ENCODE results near the gene HBP1.

DNA sequence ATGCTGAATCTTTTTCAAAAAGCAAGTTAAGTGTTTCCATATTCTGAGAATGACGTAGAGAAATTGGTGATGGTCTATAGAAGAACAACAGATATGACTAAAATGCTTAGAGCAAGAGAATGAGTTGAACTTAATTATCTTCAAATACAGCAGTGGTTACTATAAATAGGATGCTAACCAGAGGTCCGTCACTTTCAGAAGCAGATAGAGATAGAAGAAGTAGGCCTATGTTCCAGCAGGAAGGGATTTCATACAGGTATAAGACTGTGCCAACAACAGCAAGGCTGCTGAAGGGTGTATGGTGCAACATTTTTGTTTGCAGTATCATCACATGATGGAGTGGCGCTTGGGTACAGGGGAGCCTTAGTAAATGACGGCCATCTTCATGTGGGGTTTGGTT, 68.6 kb downstream of the HBP1 start:
- TF ChIP-seq, protein P1, sequence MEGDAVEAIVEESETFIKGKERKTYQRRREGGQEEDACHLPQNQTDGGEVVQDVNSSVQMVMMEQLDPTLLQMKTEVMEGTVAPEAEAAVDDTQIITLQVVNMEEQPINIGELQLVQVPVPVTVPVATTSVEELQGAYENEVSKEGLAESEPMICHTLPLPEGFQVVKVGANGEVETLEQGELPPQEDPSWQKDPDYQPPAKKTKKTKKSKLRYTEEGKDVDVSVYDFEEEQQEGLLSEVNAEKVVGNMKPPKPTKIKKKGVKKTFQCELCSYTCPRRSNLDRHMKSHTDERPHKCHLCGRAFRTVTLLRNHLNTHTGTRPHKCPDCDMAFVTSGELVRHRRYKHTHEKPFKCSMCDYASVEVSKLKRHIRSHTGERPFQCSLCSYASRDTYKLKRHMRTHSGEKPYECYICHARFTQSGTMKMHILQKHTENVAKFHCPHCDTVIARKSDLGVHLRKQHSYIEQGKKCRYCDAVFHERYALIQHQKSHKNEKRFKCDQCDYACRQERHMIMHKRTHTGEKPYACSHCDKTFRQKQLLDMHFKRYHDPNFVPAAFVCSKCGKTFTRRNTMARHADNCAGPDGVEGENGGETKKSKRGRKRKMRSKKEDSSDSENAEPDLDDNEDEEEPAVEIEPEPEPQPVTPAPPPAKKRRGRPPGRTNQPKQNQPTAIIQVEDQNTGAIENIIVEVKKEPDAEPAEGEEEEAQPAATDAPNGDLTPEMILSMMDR (IDR thresholded peaks at IDR 0.05) = no peak
- TF ChIP-seq POLR2A (IDR thresholded peaks at IDR 0.05) = no peak

Data from lower leg skin (tissue), 3 donors.